Stimulated activated CD4-positive, alpha-beta T cell treated with anti-CD3 and anti-CD28 coated beads, Interleukin-1b, Interleukin-23, amount 100 ng/mL, for 4 hours (primary cell): ENCODE results near the gene TMEM222.

Source experiments
- DNase-seq, 2 donors: peaks; one replicate each; pipeline ENCODE4 v3.0.0-alpha.2; 2020; ENCODE audit warnings: low read depth in 2 of 2

TMEM222 gene

DNA sequence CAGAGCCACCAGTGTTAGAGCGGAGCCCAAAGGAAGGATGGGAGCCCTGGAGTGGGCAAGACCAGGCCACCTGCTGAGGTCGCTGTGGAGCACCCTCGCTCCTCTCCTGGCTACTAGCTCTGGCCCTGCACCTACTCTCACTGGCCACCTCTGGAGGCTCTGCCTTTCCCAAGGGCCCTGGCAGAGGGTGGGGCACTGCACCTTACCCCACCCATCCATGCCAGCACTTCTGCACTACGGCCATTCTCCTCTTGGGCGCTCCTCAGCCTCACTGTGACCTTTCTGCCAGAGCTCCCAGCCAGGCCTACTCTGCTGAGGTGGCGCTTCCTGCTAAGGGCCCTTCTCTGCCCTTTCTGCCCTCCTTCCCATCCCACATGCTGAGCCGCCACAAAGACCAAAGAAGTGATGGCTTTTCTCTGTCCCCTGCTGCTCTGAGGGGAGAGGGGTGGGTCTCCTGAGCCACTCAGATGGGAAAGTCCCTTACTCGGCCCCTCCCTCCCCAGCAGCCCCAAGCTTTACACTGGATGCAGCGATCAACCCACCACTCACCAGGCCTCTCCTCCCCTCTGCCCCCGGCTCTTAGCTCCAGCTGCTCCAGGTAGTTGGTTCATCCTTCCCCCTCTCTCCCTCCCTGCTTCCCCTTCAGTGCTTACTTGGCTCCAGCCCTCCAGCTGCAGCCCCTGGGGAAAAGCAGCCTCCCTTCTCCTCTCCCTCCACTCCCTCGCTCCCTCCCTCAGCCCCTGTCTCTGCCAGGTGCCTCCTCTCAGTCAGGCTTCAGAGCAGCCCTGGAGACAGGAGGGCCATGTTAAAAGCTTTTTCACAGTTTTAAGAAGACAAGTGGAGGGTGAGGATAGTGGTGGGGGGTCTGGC, 14.8 kb upstream of the TMEM222 start:
- no peak for DNase-seq

DNA sequence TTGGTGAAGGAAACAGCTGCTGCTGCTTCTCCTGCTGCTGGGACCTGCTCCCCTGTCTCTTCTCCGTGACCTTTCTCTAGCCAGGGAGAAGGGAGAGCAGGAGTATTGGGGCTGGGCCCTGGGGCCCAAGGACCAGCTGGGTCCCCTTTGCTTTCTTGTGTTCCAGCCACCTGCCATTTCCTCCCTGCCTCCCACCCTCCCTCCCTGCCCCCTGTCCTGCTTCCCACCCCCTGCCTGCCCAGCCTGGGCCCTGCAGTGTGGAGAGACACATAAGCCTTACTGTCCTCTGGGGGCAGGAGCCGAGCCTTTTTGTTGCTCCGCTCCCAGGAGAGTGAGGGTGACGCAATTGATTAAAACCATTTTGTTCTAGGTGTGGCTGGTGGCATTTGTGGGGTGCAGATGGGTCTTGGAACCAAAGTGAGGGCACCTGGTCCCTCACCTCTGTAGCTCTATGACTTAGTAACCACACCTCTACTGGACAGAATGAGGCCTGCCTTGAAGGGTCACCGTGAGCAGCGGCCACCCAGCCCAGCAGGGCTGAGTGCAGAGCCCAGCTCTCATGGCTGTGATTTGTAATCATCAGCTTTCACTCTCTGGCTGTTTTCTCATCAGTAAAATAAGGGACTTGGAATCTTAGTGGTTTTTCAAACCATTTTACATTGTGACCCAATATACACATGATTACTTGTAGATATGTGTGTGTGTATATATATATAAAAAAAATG, 13.9 kb upstream of the TMEM222 start:
- no peak for DNase-seq

DNA sequence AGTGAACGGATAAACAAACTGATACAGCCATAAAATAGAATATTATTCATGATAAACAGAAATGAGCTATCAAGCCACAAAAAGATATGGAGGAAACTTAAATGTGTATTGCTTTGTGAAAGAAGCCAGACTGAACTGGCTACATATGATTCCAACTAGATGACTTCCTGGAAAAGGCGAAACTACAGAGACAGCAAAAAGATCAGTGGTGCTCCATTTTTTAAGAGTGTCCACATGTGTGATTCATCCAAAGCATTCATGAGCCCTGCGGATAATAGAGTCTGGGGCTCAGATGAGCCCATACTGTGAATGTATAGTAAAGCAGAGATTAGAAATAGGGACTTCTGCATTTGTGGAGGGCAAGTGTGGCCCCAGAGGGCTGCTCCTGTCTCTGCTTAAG, 7.8 kb upstream of the TMEM222 start:
- DNase-seq: no peak

DNA sequence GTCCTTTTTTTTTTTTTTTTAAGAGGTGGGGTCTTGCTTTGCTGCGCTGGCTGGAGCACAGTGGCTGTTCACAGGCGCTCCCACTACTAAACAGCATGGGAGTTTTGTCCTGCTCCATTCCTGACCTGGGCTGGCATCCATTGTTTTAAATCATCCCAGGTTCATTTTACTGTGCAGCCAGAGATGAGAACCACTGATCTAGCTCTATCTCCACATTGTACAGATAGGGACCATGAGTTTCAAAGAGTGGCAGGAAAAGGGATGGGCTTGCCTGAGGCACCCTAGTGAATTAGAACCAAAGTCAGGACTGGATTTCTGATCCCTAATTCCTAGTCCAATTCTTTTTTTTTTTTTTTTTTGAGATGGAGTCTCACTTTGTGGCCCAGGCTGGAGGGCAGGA, 7.2 kb upstream of the TMEM222 start:
- no peak for DNase-seq

DNA sequence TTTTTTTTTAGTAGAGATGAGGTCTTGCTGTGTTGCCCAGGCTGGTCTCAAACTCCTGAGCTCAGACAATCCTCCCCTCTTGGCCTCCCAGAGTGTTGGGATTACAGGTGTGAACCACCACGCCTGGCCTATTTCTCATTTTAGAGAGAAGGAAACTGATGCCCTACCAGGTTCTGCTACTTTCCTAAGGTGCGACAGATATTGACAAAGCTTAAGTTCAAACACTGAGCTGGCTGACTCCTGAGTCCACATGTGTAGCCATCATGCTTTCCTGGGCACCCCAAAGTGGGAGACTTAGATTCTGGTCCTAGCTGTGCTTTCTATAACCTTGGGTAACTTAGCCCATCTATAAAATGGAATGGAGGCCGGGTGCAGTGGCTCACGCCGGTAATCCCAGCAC, 5.1 kb upstream of the TMEM222 start:
- no peak for DNase-seq

DNA sequence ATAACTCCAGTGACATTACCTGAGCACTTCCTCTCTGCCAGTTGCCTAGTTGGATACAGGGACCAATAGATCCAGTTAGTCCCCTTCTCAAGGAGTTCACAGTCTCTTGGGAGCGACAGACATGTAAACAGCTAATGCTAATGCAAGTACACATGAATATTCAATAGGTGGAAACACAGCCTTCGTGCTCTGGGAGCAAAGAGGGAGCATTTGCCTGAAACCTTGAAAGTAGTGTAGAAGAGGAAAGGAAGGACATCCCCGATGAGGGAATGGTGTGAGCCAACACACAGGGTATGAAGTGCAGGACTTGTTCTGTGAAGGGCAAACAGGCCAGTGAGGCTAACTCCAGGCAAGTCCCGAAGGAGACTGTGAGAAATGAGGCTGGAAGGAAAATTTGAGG, 3.8 kb upstream of the TMEM222 start:
- no peak for DNase-seq

DNA sequence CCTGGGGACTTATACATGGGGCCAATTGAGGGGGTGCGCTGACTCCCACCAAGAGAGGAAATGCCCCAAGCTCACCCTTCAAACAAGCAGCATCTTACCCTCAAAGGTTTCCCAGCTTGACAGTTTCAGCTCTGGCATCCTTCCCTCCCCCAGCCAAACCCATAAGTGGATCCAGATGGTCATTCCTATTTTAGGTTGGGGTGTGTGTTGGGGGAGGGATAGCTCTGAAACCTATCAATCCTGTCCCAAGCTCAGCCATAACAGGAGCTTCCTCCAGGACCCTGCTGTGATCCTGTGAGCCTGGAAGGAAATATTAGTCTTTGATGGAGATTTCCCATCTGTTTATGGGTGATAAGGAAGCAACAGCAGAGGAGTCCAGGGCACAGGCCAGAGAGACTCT, 3.4 kb upstream of the TMEM222 start:
- no peak for DNase-seq

DNA sequence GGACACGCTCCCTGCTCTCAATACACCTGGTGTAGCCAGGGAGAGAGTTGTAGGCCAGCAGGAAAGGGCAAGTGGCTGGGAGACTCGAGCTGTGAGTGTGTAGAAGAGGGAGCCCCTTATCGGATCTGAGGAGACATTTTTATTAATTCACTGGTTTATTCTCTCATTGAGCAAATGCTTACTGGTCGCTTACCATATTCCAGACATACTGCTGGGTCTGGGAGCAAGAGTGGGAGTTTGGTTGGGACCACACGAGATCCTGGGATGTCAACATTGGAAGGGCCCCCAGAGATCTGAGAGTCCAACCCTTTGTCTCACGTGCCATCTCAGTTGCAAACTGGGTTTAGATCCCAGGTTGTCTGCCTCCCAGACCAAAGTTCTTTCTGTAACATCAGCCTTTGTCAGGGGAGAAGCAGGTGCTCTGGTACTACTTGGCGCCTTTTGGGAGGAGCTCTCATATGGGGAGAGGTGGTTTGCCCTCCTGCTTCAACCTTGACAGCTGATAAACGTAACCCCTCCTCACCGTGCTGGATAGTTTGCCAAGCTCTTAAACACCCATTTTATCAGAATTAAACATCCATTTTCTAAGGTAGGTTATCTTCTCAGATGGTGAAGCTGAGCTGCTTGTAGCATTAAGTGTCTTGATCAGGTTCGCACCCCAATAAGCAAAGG, 742 bp downstream of the TMEM222 start:
- no peak for DNase-seq

DNA sequence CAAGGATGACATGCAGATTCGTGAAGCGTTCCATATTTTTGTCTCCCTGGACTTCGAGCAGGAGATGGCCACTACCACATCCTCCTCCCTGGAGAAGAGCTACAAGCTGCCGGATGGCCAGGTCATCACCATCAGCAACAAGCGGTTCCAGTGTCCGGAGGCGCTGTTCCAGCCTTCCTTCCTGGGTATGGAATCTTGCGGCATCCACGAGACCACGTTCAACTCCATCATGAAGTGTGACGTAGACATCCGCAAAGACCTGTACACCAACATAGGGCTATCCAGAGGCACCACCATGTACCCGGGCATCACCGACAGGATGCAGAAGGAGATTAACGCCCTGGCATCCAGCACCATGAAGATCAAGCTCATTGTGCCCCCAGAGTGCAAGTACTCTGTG, 3.3 kb downstream of the TMEM222 start:
- no peak for DNase-seq

DNA sequence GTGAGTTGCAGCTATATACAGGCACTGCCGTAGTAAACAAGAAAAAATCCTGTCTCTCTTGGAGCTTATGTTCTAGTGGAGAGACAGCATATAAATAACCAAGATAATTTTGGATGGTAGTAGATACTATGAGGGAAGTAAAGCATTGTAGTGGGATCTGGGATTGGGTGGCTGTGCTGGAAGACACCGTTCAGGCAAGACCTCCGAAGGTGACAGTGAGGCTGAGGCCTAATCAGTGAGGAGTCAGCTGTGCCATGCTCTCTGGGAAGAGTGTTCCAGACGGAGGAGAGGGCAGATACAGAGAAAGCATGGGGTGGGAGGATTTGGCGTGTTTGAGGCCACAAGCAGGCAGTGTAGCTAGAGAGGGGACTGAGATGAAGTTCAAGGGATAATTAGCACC, 6.0 kb downstream of the TMEM222 start:
- no peak for DNase-seq

DNA sequence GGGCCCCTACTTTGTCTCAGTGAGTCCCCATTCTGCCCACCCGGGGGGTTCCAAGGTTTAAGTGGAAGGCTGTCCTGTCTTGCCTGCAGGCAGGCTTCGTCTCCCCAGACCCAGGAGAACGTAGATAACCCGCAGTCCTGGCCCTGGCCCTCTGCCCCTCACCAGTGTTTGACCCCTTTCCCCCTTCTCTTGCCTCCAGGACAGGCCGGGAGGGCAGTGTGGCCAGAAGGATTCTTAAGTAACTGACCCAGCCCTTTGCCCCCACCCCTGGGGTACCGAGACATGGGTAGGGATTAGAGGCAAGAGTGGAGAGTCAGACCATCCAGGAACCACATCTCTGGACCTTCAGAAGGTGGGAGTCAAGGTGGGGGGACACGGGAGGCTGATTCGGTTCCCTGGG, 8.8 kb downstream of the TMEM222 start:
- DNase-seq: no peak

DNA sequence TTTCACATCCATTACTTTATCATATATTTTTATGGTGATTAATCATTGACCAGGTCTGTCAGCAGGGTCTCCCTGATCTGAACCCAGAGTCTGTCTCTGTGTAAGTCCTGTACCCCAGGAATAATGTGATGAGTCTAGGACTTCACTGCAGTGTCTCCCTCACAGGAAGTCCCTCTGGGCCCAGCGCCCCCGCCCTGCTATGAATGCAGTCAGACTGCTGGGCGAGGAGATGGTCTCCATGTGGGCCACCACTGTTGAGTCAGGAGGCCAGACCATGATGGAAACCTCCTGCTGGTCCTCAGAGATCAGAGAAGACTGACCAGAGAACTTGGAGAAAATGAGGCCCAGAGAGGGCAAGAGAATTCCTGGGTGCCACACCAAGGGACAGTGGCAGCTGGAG, 9.5 kb downstream of the TMEM222 start:
- DNase-seq: no peak

DNA sequence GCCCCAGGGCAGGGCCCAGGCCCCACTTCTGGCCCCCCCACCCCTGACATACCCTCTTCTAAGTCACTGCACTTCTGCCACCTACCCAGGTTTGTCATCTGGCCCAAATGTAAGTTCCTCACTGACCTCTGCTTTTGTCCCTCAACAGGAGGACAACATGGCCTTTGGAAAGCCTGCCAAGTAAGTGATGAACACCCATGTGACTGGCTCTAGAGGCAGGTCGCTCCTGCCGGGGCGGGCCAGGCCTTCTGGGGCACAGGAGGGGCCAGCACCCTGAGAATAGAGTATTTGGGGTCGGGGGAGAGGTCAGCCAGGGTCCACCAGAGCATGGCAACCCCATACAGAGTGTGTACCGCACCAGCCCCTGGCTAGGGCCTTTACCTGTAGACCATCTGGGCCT, 10.0 kb downstream of the TMEM222 start:
- no peak for DNase-seq

DNA sequence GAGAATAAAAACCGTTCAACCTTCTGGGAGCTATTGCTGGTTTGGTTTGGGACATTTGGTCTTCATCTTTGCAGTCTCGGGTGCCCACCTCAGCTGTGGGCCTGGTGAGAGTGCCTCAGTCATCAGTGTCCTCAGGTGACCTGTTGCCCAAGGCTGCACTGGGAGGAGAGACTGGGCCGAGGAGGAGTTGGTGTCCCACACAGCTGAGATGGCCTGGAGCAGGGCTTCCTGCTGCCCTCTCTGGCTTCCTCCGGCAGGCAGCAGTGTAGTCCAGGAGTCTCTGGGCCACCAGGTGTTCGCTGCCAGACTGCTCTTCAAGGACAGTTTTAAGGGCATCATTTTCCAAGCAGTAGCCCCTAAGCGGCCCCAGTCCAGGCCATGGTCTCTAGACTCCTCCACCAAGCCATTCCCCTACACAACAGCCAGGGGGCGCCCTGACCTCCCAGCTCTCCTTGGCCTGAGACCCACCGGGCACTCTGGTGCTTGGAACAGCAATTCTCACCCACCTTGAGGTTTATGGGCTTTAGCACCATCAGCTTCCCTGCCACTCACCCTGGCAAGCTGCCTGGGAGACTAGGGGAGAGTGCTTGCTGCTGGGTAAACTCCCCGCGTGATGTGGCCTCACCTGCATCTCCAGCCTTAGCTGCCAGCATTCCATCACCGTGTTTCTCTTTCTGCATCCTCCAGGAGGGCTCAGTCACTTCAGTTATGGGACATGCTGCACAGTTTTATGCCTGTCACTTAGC, 10.7 kb downstream of the TMEM222 start:
- DNase-seq: peak in 1 of 2 donors; percentile 46

DNA sequence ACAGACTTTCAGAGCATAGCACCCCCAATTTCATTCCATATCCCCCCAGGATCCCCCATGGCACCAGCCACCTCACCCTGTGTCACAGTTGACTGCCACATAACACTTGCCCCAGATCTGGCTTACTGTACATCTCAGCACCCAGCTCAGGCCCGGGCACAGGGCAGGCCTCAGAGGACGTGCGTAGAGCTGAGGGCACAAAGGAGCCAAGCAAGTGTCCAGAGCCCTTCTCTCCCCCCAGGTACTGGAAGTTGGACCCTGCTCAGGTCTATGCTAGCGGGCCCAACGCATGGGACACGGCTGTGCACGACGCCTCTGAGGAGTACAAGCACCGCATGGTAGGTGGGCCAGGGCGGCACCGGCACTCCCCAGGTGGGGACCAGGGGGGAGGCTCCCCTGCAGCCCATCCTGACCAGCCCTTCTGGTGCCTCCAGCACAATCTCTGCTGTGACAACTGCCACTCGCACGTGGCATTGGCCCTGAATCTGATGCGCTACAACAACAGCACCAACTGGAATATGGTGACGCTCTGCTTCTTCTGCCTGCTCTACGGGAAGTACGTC, 11.8 kb downstream of the TMEM222 start:
- no peak for DNase-seq

DNA sequence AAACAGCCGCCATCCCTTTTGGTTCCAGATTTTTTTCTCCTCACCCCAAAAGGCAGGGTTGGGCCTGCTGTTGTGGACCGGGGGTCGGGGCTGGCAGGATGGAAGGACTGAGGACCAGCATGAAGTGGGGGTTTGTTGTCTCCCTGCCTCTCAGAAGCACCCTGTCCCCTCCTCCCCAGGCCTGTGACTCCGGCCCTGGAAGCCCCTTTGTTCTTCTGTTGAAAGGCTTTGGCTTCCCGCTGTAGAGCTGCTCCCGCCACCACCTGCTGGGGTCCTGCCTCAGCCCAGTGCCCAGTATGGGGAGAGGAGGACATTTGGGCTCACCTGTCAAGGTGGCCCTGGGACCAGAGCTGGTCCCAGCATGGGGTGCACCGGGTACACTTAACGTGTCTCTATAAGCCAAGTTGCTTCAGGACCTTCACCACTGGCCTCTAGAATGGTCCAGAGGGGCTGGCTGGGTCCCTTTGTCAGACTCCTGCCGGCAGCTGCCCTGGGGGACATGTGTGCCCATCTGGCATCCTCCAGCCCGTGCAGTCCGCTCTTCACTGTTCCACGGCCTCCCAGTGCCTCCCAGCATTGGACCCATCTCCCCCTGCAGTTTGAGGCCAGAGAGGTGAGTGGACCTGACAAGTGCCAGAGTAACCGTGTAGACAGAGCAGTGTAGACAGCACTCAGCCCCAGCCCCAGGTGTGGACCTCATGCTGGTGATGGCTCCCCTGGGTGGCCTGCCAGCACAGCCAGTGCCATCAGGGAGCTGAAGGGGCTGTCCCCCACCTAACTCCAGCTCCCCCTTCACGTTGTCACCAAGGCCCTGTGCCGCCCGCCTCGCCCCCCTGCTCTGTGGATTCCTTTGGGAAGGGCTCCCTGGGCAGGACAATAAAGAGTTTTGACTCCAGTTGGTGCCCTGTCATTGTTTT, 13.8 kb downstream of the TMEM222 start:
- no peak for DNase-seq

DNA sequence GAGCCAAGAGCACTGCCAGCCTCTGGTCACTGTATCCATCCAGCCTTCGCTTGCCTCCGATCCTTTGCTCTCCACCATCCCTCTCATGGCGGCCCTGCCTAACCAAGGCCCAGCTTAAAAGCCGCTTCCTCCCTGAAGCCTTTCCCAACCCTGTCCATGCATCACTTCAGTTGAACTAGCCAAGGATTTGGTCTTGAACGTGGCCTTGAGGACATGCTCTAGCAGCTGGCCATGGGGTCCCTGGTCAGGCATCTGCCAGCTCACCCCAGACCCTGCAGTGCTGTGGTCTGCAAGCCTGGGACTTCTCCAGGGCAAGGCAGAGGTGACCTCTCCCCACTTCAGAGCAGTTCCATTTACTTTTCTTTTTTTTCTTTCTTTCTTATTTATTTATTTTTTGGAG, 14.8 kb downstream of the TMEM222 start:
- DNase-seq: no peak

DNA sequence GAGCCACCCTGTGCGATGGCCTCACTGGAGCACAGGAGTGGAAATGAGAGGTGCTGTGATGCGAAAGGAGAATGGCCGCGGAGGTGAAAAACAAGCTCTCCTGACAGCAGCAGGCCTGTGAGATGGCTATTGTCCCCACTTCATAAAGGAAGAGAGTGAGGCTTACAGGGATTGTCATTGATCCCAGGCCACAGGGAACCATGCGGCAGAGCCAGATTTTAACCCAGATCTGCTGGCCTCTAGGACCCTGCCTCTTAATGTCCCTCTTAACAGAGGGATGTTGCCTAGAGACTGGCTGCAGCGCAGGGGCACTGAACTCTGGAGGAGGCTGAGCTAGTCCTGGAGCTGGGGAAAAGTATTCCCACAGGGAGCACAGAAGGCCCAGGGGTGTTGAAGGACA, 16.8 kb downstream of the TMEM222 start:
- no peak for DNase-seq

DNA sequence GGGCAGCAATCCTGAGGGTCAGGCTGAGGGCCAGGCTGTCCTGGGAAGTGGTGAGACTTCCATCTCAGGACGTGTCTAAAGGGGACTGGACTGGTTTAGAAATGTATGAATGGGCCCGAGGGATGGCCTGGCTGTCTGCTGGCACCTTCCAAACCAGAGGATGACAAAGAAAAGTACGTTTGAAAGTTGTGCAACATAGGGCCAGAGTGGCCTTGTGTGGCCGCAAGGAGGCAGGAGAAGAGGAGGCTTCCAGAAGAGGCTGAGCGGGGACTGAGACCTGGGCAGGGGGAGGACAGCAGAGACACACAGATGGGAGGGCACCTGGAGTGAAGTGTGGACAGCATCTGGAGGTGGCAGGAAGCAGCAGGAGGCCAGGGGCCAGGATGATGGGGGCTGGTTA, 17.2 kb downstream of the TMEM222 start:
- DNase-seq: no peak

DNA sequence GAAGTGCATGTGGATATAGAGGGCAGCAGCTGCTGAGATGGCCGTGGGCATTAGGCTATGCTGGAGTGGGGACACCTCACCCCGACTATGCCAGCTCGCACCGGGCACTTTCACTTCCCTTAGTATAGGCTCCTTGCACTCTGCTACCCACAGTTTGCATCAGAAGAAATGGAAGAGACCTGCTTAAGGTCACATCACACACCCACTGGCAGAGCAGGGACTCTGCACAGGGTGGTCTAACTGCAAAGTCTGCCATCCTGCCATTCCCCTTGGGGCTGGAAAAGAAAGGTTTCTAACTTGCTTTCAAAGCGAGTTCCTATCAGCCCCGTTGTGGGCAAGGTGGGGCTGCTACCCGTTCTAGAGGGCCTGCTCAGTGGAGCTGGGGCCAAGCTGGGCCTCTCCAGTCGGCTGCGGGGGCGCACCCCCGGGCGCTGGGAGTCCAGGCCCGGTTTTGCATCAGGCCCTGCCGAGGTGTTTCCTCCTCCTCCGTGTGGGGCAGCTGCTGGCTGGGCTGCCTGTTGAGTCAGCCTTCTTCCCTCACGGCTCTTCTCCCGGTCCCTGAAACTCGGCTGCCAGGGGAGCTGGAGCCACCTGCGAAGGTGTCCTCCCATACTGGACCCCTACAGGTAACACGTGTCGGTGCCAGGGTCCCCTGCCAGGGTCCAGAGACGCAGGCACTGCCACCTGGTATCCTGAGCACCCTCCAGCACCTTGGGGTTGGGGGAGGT, 19.7 kb downstream of the TMEM222 start, which contains the start of gene SYTL1:
SYTL1 (plus strand) TSS at position 498 of the 728 bp plus-strand sequence. CDS start 3,313 bp downstream, outside the sequence.
- DNase-seq: peak in 1 of 2 donors; percentile 42
